Fibroblast of lung (primary cell): Measurements from ENCODE around the gene PPP2R1B. TPM values are rescaled to one million over a fixed set of nuclear protein-coding genes. Genes with fewer than 3 reads are reported as not detected.

Experiments used
- DNase-seq, 2 donors: peaks; one replicate each; pipeline versions ENCODE4 v3.0.0 to v3.0.0-alpha.2; 2010; ENCODE audit warnings: low read depth in 2 of 2
- H2AFZ ChIP-seq: 2 replicates; pipeline ENCODE4 v1.5.1; 2012; ENCODE audit warnings: low read length, control low read depth, inconsistent platforms
- H3K27ac ChIP-seq: 2 replicates; pipeline ENCODE4 v1.5.1; 2011; ENCODE audit warnings: low read length, control low read depth; ENCODE audit not compliant: insufficient read depth
- H3K27me3 ChIP-seq: 2 replicates; pipeline ENCODE4 v1.5.1; 2011; ENCODE audit warnings: mild to moderate bottlenecking, low read length; ENCODE audit not compliant: control insufficient read depth, insufficient read depth
- H3K36me3 ChIP-seq: 2 replicates; pipeline ENCODE4 v1.5.1; 2011; ENCODE audit warnings: low read length; ENCODE audit not compliant: control insufficient read depth, insufficient read depth
- H3K4me1 ChIP-seq: 2 replicates; pipeline ENCODE4 v1.5.1; 2011; ENCODE audit warnings: low read length; ENCODE audit not compliant: control insufficient read depth, insufficient read depth; ENCODE audit errors: extremely low read depth
- H3K4me2 ChIP-seq: 2 replicates; pipeline ENCODE4 v1.5.1; 2011; ENCODE audit warnings: low read length, control low read depth; ENCODE audit not compliant: insufficient read depth; ENCODE audit errors: extremely low read depth
- H3K4me3 ChIP-seq, 4 experiments: fragments of 200-600 bp in 1 of 4; sonication (generic) in 1 of 4; replicated peaks in 1 of 4; 2 replicates each; pipeline ENCODE4 v1.5.1; 2011 to 2016; ENCODE audit warnings: low read length in 4 of 4, low read depth in 3 of 4, mild to moderate bottlenecking in 3 of 4, control low read depth in 2 of 4, inconsistent platforms in 1 of 4, mixed read lengths in 1 of 4; ENCODE audit not compliant: insufficient read depth in 1 of 4; ENCODE audit errors: control extremely low read depth in 1 of 4
- H3K79me2 ChIP-seq: 2 replicates; pipeline ENCODE4 v1.5.1; 2012; ENCODE audit warnings: mild to moderate bottlenecking, low read length, inconsistent platforms; ENCODE audit not compliant: control insufficient read depth, insufficient read depth
- H3K9ac ChIP-seq: 2 replicates; pipeline ENCODE4 v1.5.1; 2011; ENCODE audit warnings: mild to moderate bottlenecking, low read length, control low read depth; ENCODE audit not compliant: insufficient read depth
- H3K9me3 ChIP-seq: 2 replicates; pipeline ENCODE4 v1.5.1; 2012; ENCODE audit warnings: low read depth, low read length; ENCODE audit not compliant: control insufficient read depth, insufficient read depth
- H4K20me1 ChIP-seq: 2 replicates; pipeline ENCODE4 v1.5.1; 2011; ENCODE audit warnings: low read length; ENCODE audit not compliant: control insufficient read depth, insufficient read depth; ENCODE audit errors: extremely low read depth
- CTCF ChIP-seq, 2 donors: IDR thresholded peaks in 1 of 2; conservative IDR thresholded peaks in 1 of 2; 1 replicate in 1 of 2; 2 replicates in 1 of 2; pipeline ENCODE4 v1.5.1; 2011 to 2012; ENCODE audit warnings: low read length in 2 of 2, control low read depth in 1 of 2, inconsistent platforms in 1 of 2, low read depth in 1 of 2, mild to moderate bottlenecking in 1 of 2
- EZH2 ChIP-seq: IDR thresholded peaks from 2 replicates; pipeline ENCODE4 v1.5.1; 2012; ENCODE audit warnings: low read length, control low read depth, mild to moderate bottlenecking; ENCODE audit errors: missing control alignments
- polyA plus RNA-seq, 2 donors: library from polyadenylated mRNA; depleted of rRNA in 1 of 2; stranded (reverse) in 1 of 2; unstranded in 1 of 2; fragments of >200 nt; gene quantifications; 2 replicates each; pipeline ENCODE4 v1.2.1, GENCODE V29; 2011 to 2012; ENCODE audit warnings: missing spikeins in 1 of 2
- total RNA-seq: library from RNA; depleted of rRNA; stranded (reverse); fragments of >200 nt; gene quantifications from 2 replicates; pipeline ENCODE4 v1.2.1, GENCODE V29; 2014

Gene PPP2R1B
- total and polyA plus RNA-seq, 2 donors (not counting 1 experiment from before 2014, with no cell fraction given) = 40.3 to 43.1 TPM

GRCh38 chr11:111811445-111811844 lies 45.3 kb upstream of the PPP2R1B start:
- H3K79me2 ChIP-seq = no peaks in the 10 kb centered on the region
- H3K4me3 ChIP-seq = no peak overlapping the region
- no peaks in the 10 kb centered on the region for H3K4me1 ChIP-seq
- H2AFZ ChIP-seq = no peak overlapping the region
- no peak overlapping the region for H3K4me2 ChIP-seq
- H3K36me3 ChIP-seq = no peaks in the 10 kb centered on the region
- no peaks in the 10 kb centered on the region for H4K20me1 ChIP-seq
- TF ChIP-seq CTCF (conservative IDR thresholded peaks at IDR 0.05 in 1 of 2, IDR thresholded peaks at IDR 0.05 in 1 of 2; ENCODE audit: low read depth in 1 of 2, low read length in 2 of 2) = no peak
- TF ChIP-seq EZH2 = no peak
- H3K27ac ChIP-seq = no peak overlapping the region
- H3K9ac ChIP-seq = no peak overlapping the region
- no peaks in the 10 kb centered on the region for H3K9me3 ChIP-seq
- H3K27me3 ChIP-seq = no peaks in the 10 kb centered on the region
- DNase-seq = no peak

GRCh38 chr11:111808834-111809233 lies 42.6 kb upstream of the PPP2R1B start:
- H3K4me2 ChIP-seq = no peak overlapping the region
- H2AFZ ChIP-seq = no peak overlapping the region
- no peaks in the 10 kb centered on the region for H3K9me3 ChIP-seq
- no peak overlapping the region for H3K27ac ChIP-seq
- H3K4me3 ChIP-seq = no peak overlapping the region
- H4K20me1 ChIP-seq = no peaks in the 10 kb centered on the region
- TF ChIP-seq CTCF (conservative IDR thresholded peaks at IDR 0.05 in 1 of 2, IDR thresholded peaks at IDR 0.05 in 1 of 2; ENCODE audit: low read depth in 1 of 2, low read length in 2 of 2) = no peak
- TF ChIP-seq EZH2 = no peak
- H3K9ac ChIP-seq = no peak overlapping the region
- H3K27me3 ChIP-seq = no peaks in the 10 kb centered on the region
- H3K79me2 ChIP-seq = no peaks in the 10 kb centered on the region
- no peak for DNase-seq
- H3K4me1 ChIP-seq = no peaks in the 10 kb centered on the region
- no peaks in the 10 kb centered on the region for H3K36me3 ChIP-seq

GRCh38 chr11:111808063-111808588 lies 41.9 kb upstream of the PPP2R1B start:
- Histone ChIP-seq H3K9ac (no peak overlapping the region), H3K27ac (no peak overlapping the region), H3K9me3 (no peaks in the 10 kb centered on the region), H3K27me3 (no peaks in the 10 kb centered on the region), H3K4me2 (no peak overlapping the region), H3K79me2 (no peaks in the 10 kb centered on the region), H3K4me3 (no peak overlapping the region), H4K20me1 (no peaks in the 10 kb centered on the region), H2AFZ (no peak overlapping the region), H3K4me1 (no peaks in the 10 kb centered on the region), H3K36me3 (no peaks in the 10 kb centered on the region)
- TF ChIP-seq CTCF (conservative IDR thresholded peaks at IDR 0.05 in 1 of 2, IDR thresholded peaks at IDR 0.05 in 1 of 2; ENCODE audit: low read depth in 1 of 2, low read length in 2 of 2) (no peak), EZH2 (no peak)
- DNase-seq = no peak
